Measurements from ENCODE around the gene RPL39.

- no peak for TF ChIP-seq POLR2AphosphoS5 (IDR thresholded peaks at IDR 0.05; ENCODE audit: insufficient read depth in 1 of 2, low read depth in 1 of 2)
- TF ChIP-seq, protein P1, sequence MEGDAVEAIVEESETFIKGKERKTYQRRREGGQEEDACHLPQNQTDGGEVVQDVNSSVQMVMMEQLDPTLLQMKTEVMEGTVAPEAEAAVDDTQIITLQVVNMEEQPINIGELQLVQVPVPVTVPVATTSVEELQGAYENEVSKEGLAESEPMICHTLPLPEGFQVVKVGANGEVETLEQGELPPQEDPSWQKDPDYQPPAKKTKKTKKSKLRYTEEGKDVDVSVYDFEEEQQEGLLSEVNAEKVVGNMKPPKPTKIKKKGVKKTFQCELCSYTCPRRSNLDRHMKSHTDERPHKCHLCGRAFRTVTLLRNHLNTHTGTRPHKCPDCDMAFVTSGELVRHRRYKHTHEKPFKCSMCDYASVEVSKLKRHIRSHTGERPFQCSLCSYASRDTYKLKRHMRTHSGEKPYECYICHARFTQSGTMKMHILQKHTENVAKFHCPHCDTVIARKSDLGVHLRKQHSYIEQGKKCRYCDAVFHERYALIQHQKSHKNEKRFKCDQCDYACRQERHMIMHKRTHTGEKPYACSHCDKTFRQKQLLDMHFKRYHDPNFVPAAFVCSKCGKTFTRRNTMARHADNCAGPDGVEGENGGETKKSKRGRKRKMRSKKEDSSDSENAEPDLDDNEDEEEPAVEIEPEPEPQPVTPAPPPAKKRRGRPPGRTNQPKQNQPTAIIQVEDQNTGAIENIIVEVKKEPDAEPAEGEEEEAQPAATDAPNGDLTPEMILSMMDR (IDR thresholded peaks at IDR 0.05): no peak
Measured at GRCh38 chrX:119816300-119816699, 24.9 kb upstream of the RPL39 start.

Measured in vagina (tissue), 2 donors.